ENCODE data around the gene CDH23.

Gene CDH23

GRCh38 chr10:71525721-71526120 is 129.0 kb downstream of the CDH23 start:
- intact Hi-C loops (cut with DNase I) = no loop called here
- peak in 1 of 10 donors; percentile 39 for DNase-seq

GRCh38 chr10:71526653-71527052 is 129.9 kb downstream of the CDH23 start:
- peak in 1 of 10 donors; percentile 52 for DNase-seq
- intact Hi-C loops (cut with DNase I) = no loop called here

GRCh38 chr10:71527135-71527534 is 130.4 kb downstream of the CDH23 start:
- DNase-seq = peak in 1 of 10 donors; percentile 58
- intact Hi-C loops (cut with DNase I) = no loop called here

GRCh38 chr10:71528371-71529206 is 131.9 kb downstream of the CDH23 start:
- intact Hi-C loops (cut with DNase I) = no loop called here
- DNase-seq = peak in 2 of 10 donors; percentile 29 to 70

- intact Hi-C loops (cut with DNase I) = no loop called here
- peak in 1 of 10 donors; percentile 46 for DNase-seq
Observed at GRCh38 chr10:71529207-71529827, 132.6 kb downstream of the CDH23 start.

GRCh38 chr10:71530781-71531180 is 134.1 kb downstream of the CDH23 start:
- intact Hi-C loops (cut with DNase I) = no loop called here
- no peak for DNase-seq

GRCh38 chr10:71531485-71532446 is 135.0 kb downstream of the CDH23 start:
- intact Hi-C loops (cut with DNase I) = no loop called here
- DNase-seq = no peak

GRCh38 chr10:71532878-71533277 is 136.2 kb downstream of the CDH23 start:
- intact Hi-C loops (cut with DNase I) = no loop called here

GRCh38 chr10:71533936-71534335 is 137.2 kb downstream of the CDH23 start:
- intact Hi-C loops (cut with DNase I) = no loop called here

More at GRCh38 chr10:71532878-71533277, 136.2 kb downstream of the CDH23 start:
- DNase-seq = no peak

GRCh38 chr10:71534568-71535194 is 138.0 kb downstream of the CDH23 start:
- no peak for DNase-seq
- intact Hi-C loops (cut with DNase I) = no loop called here

More at GRCh38 chr10:71533936-71534335, 137.2 kb downstream of the CDH23 start:
- no peak for DNase-seq

- no peak for DNase-seq
- intact Hi-C loops (cut with DNase I) = no loop called here
Observed at GRCh38 chr10:71536332-71536731, 139.6 kb downstream of the CDH23 start.

- intact Hi-C loops (cut with DNase I) = no loop called here
Observed at GRCh38 chr10:71537125-71537524, 140.4 kb downstream of the CDH23 start.

GRCh38 chr10:71537681-71538080 is 141.0 kb downstream of the CDH23 start:
- intact Hi-C loops (cut with DNase I) = no loop called here

More at GRCh38 chr10:71537125-71537524, 140.4 kb downstream of the CDH23 start:
- no peak for DNase-seq

GRCh38 chr10:71538608-71539260 is 142.0 kb downstream of the CDH23 start:
- no peak for DNase-seq
- intact Hi-C loops (cut with DNase I) = no loop called here

More at GRCh38 chr10:71537681-71538080, 141.0 kb downstream of the CDH23 start:
- no peak for DNase-seq

GRCh38 chr10:71539442-71540118 is 142.9 kb downstream of the CDH23 start:
- intact Hi-C loops (cut with DNase I) = no loop called here
- no peak for DNase-seq

- intact Hi-C loops (cut with DNase I) = no loop called here
Observed at GRCh38 chr10:71542478-71542877, 145.8 kb downstream of the CDH23 start.

GRCh38 chr10:71543608-71544170 is 147.0 kb downstream of the CDH23 start:
- no peak for DNase-seq
- intact Hi-C loops (cut with DNase I) = no loop called here

More at GRCh38 chr10:71542478-71542877, 145.8 kb downstream of the CDH23 start:
- DNase-seq = no peak

- no peak for DNase-seq
- intact Hi-C loops (cut with DNase I) = no loop called here
Observed at GRCh38 chr10:71545001-71545400, 148.3 kb downstream of the CDH23 start.

GRCh38 chr10:71546220-71546619 is 149.5 kb downstream of the CDH23 start:
- no peak for DNase-seq
- intact Hi-C loops (cut with DNase I) = no loop called here
